ENCODE data around the gene SLPI. TPM values are rescaled to one million over a fixed set of nuclear protein-coding genes. Genes with fewer than 3 reads are reported as not detected.

SLPI gene
- polyA plus RNA-seq, 1 experiment, result 0.21 TPM

DNA sequence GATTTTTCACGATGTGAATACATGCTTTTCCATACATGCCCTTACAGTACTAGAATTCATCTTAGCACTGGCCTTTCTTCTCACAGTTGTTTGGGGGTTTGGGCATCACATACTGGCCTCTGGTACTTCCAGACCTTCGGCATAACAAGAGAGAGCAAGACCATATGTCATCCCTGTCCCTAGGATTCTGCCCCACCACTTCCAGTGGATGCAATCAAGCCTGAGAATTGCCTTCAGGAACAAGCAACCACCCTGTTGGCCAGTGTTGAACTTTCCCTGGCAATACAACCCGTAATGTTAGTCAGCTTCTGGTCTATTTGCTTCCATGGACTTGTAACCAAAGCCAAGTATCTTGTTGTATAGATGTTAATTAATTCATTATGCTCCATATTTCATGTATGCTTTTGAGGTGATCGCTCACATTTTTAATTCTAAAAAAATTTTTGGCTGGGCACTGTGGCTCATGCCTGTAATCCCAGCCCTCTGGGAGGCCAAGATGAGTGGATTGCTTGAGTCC is 15.4 kb upstream of the SLPI start:
- TF ChIP-seq, protein P1, sequence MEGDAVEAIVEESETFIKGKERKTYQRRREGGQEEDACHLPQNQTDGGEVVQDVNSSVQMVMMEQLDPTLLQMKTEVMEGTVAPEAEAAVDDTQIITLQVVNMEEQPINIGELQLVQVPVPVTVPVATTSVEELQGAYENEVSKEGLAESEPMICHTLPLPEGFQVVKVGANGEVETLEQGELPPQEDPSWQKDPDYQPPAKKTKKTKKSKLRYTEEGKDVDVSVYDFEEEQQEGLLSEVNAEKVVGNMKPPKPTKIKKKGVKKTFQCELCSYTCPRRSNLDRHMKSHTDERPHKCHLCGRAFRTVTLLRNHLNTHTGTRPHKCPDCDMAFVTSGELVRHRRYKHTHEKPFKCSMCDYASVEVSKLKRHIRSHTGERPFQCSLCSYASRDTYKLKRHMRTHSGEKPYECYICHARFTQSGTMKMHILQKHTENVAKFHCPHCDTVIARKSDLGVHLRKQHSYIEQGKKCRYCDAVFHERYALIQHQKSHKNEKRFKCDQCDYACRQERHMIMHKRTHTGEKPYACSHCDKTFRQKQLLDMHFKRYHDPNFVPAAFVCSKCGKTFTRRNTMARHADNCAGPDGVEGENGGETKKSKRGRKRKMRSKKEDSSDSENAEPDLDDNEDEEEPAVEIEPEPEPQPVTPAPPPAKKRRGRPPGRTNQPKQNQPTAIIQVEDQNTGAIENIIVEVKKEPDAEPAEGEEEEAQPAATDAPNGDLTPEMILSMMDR (IDR thresholded peaks at IDR 0.05; ENCODE audit: insufficient read depth, low read depth, low read length), result no peak
- CTCF ChIA-PET, result no interaction called here
- Histone ChIP-seq H3K36me3 (ENCODE audit: control insufficient read depth, insufficient read depth, low read length) (no peaks in the 10 kb centered on the region), H3K4me3 (ENCODE audit: low read depth, low read length) (no peak overlapping the region), H3K27me3 (ENCODE audit: control insufficient read depth, insufficient read depth, low read length) (peaks cover 5% of the 10 kb centered on the region)
- POLR2A ChIA-PET, result no interaction called here
- no peak for DNase-seq (ENCODE audit: low read depth)

DNA sequence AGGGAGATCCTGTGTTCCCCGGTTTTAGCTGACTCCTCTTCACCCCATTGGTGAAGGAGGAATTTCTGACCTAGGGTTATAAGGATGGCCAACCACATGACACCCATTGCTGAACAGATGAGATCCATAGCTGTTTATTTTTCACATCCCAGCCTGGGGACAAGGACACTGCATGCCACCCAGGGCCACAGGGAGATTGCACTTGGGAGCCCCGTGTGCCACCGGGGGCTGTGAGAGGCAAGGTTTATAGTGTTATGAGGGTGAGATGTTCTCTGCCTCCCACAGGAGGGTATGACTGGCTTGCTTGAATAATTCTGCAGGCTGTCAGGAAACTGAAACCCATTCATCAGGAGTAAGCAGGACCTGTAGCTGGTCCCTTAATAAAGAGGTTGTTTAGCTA is 14.7 kb upstream of the SLPI start:
- Histone ChIP-seq H3K27me3 (ENCODE audit: control insufficient read depth, insufficient read depth, low read length) (peaks cover 4% of the 10 kb centered on the region), H3K4me3 (ENCODE audit: low read depth, low read length) (no peak overlapping the region), H3K36me3 (ENCODE audit: control insufficient read depth, insufficient read depth, low read length) (no peaks in the 10 kb centered on the region)
- DNase-seq (ENCODE audit: low read depth), result no peak
- TF ChIP-seq, protein P1 (IDR thresholded peaks at IDR 0.05; ENCODE audit: insufficient read depth, low read depth, low read length), result no peak
- CTCF ChIA-PET, result interaction anchor here (0.7 kb wide), 1 partner anchor 24 kb away, joined by 3 read pairs; no protein-coding TSS in a partner anchor
- POLR2A ChIA-PET, result no interaction called here

DNA sequence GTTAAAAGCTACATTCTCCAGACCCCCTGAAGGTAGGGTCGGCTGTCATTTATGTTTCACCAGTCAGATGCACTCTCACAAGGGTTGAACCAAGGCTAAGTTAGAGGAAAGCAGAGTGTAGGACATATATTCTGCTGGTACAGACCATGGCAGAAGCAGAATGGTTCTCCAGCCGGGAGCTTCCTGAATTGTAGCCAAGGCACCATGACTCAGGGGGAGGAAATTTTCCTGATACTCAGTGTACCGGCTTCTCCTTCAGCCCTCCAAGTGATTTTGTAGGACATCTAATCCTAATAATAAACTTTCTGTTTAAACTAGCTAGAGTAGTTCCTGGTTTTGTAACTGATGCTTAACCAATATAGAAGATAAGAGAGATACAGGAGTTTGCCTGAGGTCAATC is 14.2 kb upstream of the SLPI start:
- Histone ChIP-seq H3K27me3 (ENCODE audit: control insufficient read depth, insufficient read depth, low read length) (peaks cover 3% of the 10 kb centered on the region), H3K36me3 (ENCODE audit: control insufficient read depth, insufficient read depth, low read length) (no peaks in the 10 kb centered on the region), H3K4me3 (ENCODE audit: low read depth, low read length) (no peak overlapping the region)
- CTCF ChIA-PET, result interaction anchor here (0.7 kb wide), 1 partner anchor 25 kb away, joined by 3 read pairs; no protein-coding TSS in a partner anchor
- POLR2A ChIA-PET, result no interaction called here
- no peak for DNase-seq (ENCODE audit: low read depth)
- TF ChIP-seq, protein P1 (IDR thresholded peaks at IDR 0.05; ENCODE audit: insufficient read depth, low read depth, low read length), result no peak

DNA sequence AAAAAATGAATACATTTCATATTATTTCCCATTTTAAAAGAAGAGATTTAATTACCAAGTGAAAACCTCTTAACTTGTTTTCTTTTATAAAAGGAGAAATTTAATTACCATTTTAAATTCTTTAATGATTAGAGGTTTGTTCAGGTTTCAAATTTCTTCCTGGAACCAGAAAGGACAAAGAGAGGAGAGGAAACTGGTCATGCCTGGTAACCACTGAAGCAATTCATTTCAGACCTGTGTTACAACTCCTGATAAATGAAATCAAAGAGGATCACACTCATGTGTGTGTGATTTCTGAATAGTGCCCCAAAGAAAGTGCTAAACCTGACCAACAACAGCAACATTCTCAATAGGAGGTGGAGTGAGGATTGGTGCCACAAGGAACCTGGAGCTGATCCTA is 12.6 kb upstream of the SLPI start:
- no peak for DNase-seq (ENCODE audit: low read depth)
- Histone ChIP-seq H3K27me3 (ENCODE audit: control insufficient read depth, insufficient read depth, low read length) (peaks cover 3% of the 10 kb centered on the region), H3K36me3 (ENCODE audit: control insufficient read depth, insufficient read depth, low read length) (no peaks in the 10 kb centered on the region), H3K4me3 (ENCODE audit: low read depth, low read length) (no peak overlapping the region)
- ChIA-PET POLR2A (no interaction called here), CTCF (interaction anchor here (1.1 kb wide), 1 partner anchor 27 kb away, joined by 3 read pairs; no protein-coding TSS in a partner anchor)
- TF ChIP-seq, protein P1 (IDR thresholded peaks at IDR 0.05; ENCODE audit: insufficient read depth, low read depth, low read length), result no peak

DNA sequence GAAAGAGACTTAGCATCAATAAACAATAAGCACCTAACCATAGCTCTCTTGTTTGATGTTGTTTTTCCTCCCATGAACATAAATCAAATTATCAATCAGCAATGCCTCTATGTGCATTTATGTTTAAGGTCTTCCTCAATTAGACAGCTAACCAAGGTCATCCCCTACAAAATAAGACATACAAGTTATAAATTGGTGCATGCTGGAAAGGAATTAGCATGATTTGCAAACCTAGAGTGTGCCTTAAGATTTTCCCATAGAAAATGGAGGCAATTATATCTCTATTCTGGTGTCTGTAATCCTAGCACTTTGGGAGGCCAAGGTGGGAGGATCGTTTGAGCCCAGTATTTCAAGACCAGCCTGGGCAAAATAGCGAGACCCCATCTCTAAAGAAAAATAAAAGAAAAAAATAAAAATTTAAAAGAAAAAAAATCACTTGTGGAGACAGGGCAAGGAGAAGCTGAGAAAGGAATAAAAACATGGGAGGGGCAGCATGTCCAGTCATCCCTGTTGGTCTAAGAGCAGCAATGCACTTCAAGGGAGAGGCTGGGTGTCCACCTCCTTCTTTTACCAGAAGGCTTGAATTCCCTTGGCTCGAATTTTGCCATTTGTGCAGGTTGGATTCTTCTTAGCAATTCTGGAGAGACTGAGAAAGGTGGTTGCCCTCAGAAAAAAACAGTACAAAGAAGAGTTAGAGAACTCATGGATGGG is 9.3 kb upstream of the SLPI start:
- H3K4me3 ChIP-seq (ENCODE audit: low read depth, low read length), result no peak overlapping the region
- ChIA-PET CTCF (interaction anchor here (2.2 kb wide), 1 partner anchor 10 kb away, joined by 5 read pairs; the partner anchor contains the start of gene SLPI), POLR2A (no interaction called here)
- H3K36me3 ChIP-seq (ENCODE audit: control insufficient read depth, insufficient read depth, low read length), result no peaks in the 10 kb centered on the region
- TF ChIP-seq, protein P1 (IDR thresholded peaks at IDR 0.05; ENCODE audit: insufficient read depth, low read depth, low read length), result no peak
- peaks cover 6% of the 10 kb centered on the region for H3K27me3 ChIP-seq (ENCODE audit: control insufficient read depth, insufficient read depth, low read length)
- no peak for DNase-seq (ENCODE audit: low read depth)

All from BJ (cell line).